ENCODE data around the gene ARHGEF37.
"Not testable (repeated sequence)": the region's sequence is repeated elsewhere in the genome, so short reads cannot be mapped to it uniquely, and the experiment has no call there.

Gene ARHGEF37

GRCh38 chr5:149552038-149552494 is 29.2 kb upstream of the ARHGEF37 start:
- H3K27me3 Mint-ChIP-seq, result no peaks in the 10 kb centered on the region
- peak overlapping the region; percentile 99 for H3K4me3 Mint-ChIP-seq
- peak overlapping the region; percentile 99 for H3K27ac Mint-ChIP-seq
- no peaks in the 10 kb centered on the region for H3K9me3 Mint-ChIP-seq
- H3K36me3 Mint-ChIP-seq (ENCODE audit: low read depth), result peaks cover 30% of the 10 kb centered on the region
- H3K4me1 Mint-ChIP-seq (ENCODE audit: low read depth), result peaks cover 29% of the 10 kb centered on the region

- Mint-ChIP-seq H3K4me1 (ENCODE audit: low read depth) (peaks cover 23% of the 10 kb centered on the region), H3K27me3 (no peaks in the 10 kb centered on the region), H3K9me3 (no peaks in the 10 kb centered on the region), H3K27ac (no peak overlapping the region), H3K4me3 (peak overlapping the region; percentile 10), H3K36me3 (ENCODE audit: low read depth) (peaks cover 24% of the 10 kb centered on the region)
These were observed 28.6 kb upstream of the ARHGEF37 start for GRCh38 chr5:149552553-149553160.

GRCh38 chr5:149559706-149560105 is 21.6 kb upstream of the ARHGEF37 start:
- Mint-ChIP-seq H3K27ac (no peak overlapping the region), H3K4me1 (ENCODE audit: low read depth) (peaks cover 23% of the 10 kb centered on the region), H3K4me3 (no peak overlapping the region), H3K27me3 (no peaks in the 10 kb centered on the region), H3K9me3 (no peaks in the 10 kb centered on the region), H3K36me3 (ENCODE audit: low read depth) (no peaks in the 10 kb centered on the region)

- H3K36me3 Mint-ChIP-seq (ENCODE audit: low read depth), result no peaks in the 10 kb centered on the region
- no peaks in the 10 kb centered on the region for H3K9me3 Mint-ChIP-seq
- H3K4me1 Mint-ChIP-seq (ENCODE audit: low read depth), result peaks cover 23% of the 10 kb centered on the region
- H3K4me3 Mint-ChIP-seq, result no peak overlapping the region
- no peaks in the 10 kb centered on the region for H3K27me3 Mint-ChIP-seq
- no peak overlapping the region for H3K27ac Mint-ChIP-seq
These were observed 19.4 kb upstream of the ARHGEF37 start for GRCh38 chr5:149561848-149562247.

- Mint-ChIP-seq H3K4me3 (no peak overlapping the region), H3K27me3 (no peaks in the 10 kb centered on the region), H3K36me3 (ENCODE audit: low read depth) (no peaks in the 10 kb centered on the region), H3K27ac (no peak overlapping the region), H3K4me1 (ENCODE audit: low read depth) (peaks cover 23% of the 10 kb centered on the region), H3K9me3 (no peaks in the 10 kb centered on the region)
These were observed 17.8 kb upstream of the ARHGEF37 start for GRCh38 chr5:149563466-149563865.

- not testable (repeated sequence) for H3K9me3 Mint-ChIP-seq; H3K27ac Mint-ChIP-seq; H3K4me3 Mint-ChIP-seq; H3K27me3 Mint-ChIP-seq; H3K36me3 Mint-ChIP-seq (ENCODE audit: low read depth)
- peaks cover 23% of the 10 kb centered on the region for H3K4me1 Mint-ChIP-seq (ENCODE audit: low read depth)
These were observed 16.7 kb upstream of the ARHGEF37 start for GRCh38 chr5:149564542-149565140.

GRCh38 chr5:149567226-149567625 is 14.1 kb upstream of the ARHGEF37 start:
- Mint-ChIP-seq H3K36me3 (ENCODE audit: low read depth) (no peaks in the 10 kb centered on the region), H3K27me3 (no peaks in the 10 kb centered on the region), H3K4me1 (ENCODE audit: low read depth) (peaks cover 11% of the 10 kb centered on the region), H3K27ac (no peak overlapping the region), H3K4me3 (no peak overlapping the region), H3K9me3 (no peaks in the 10 kb centered on the region)

GRCh38 chr5:149572170-149572569 is 9.1 kb upstream of the ARHGEF37 start:
- no peak overlapping the region for H3K4me3 Mint-ChIP-seq
- no peaks in the 10 kb centered on the region for H3K27me3 Mint-ChIP-seq
- no peaks in the 10 kb centered on the region for H3K9me3 Mint-ChIP-seq
- no peak overlapping the region for H3K27ac Mint-ChIP-seq
- peaks cover 11% of the 10 kb centered on the region for H3K4me1 Mint-ChIP-seq (ENCODE audit: low read depth)
- no peaks in the 10 kb centered on the region for H3K36me3 Mint-ChIP-seq (ENCODE audit: low read depth)

- no peak overlapping the region for H3K27ac Mint-ChIP-seq
- peaks cover 11% of the 10 kb centered on the region for H3K4me1 Mint-ChIP-seq (ENCODE audit: low read depth)
- H3K36me3 Mint-ChIP-seq (ENCODE audit: low read depth), result no peaks in the 10 kb centered on the region
- no peaks in the 10 kb centered on the region for H3K9me3 Mint-ChIP-seq
- no peak overlapping the region for H3K4me3 Mint-ChIP-seq
- no peaks in the 10 kb centered on the region for H3K27me3 Mint-ChIP-seq
These were observed 8.6 kb upstream of the ARHGEF37 start for GRCh38 chr5:149572576-149573231.

- H3K4me1 Mint-ChIP-seq (ENCODE audit: low read depth), result peaks cover 11% of the 10 kb centered on the region
- H3K27me3 Mint-ChIP-seq, result no peaks in the 10 kb centered on the region
- H3K27ac Mint-ChIP-seq, result no peak overlapping the region
- no peak overlapping the region for H3K4me3 Mint-ChIP-seq
- no peaks in the 10 kb centered on the region for H3K9me3 Mint-ChIP-seq
- no peaks in the 10 kb centered on the region for H3K36me3 Mint-ChIP-seq (ENCODE audit: low read depth)
These were observed 6.2 kb upstream of the ARHGEF37 start for GRCh38 chr5:149575131-149575530.

- Mint-ChIP-seq H3K9me3 (no peaks in the 10 kb centered on the region), H3K27ac (peak overlapping the region; percentile 63), H3K4me3 (no peak overlapping the region), H3K4me1 (ENCODE audit: low read depth) (peaks cover 15% of the 10 kb centered on the region), H3K27me3 (peaks cover 7% of the 10 kb centered on the region), H3K36me3 (ENCODE audit: low read depth) (no peaks in the 10 kb centered on the region)
These were observed 5.3 kb upstream of the ARHGEF37 start for GRCh38 chr5:149576021-149576420.

- no peaks in the 10 kb centered on the region for H3K36me3 Mint-ChIP-seq (ENCODE audit: low read depth)
- H3K9me3 Mint-ChIP-seq, result no peaks in the 10 kb centered on the region
- H3K27ac Mint-ChIP-seq, result no peak overlapping the region
- H3K4me3 Mint-ChIP-seq, result no peak overlapping the region
- H3K27me3 Mint-ChIP-seq, result peaks cover 15% of the 10 kb centered on the region
- H3K4me1 Mint-ChIP-seq (ENCODE audit: low read depth), result peaks cover 15% of the 10 kb centered on the region
These were observed 2.4 kb upstream of the ARHGEF37 start for GRCh38 chr5:149578896-149579295.

GRCh38 chr5:149580808-149581191 is 498 bp upstream of the ARHGEF37 start:
- H3K36me3 Mint-ChIP-seq (ENCODE audit: low read depth), result no peaks in the 10 kb centered on the region
- peak overlapping the region; percentile 70 for H3K4me3 Mint-ChIP-seq
- H3K4me1 Mint-ChIP-seq (ENCODE audit: low read depth), result peaks cover 14% of the 10 kb centered on the region
- H3K27ac Mint-ChIP-seq, result no peak overlapping the region
- peaks cover 16% of the 10 kb centered on the region for H3K27me3 Mint-ChIP-seq
- H3K9me3 Mint-ChIP-seq, result no peaks in the 10 kb centered on the region

GRCh38 chr5:149581931-149582768 is 852 bp downstream of the ARHGEF37 start:
- peaks cover 9% of the 10 kb centered on the region for H3K4me1 Mint-ChIP-seq (ENCODE audit: low read depth)
- H3K27me3 Mint-ChIP-seq, result peaks cover 19% of the 10 kb centered on the region
- peak overlapping the region; percentile 58 for H3K4me3 Mint-ChIP-seq
- H3K9me3 Mint-ChIP-seq, result no peaks in the 10 kb centered on the region
- H3K27ac Mint-ChIP-seq, result no peak overlapping the region
- H3K36me3 Mint-ChIP-seq (ENCODE audit: low read depth), result no peaks in the 10 kb centered on the region

- Mint-ChIP-seq H3K27ac (no peak overlapping the region), H3K4me3 (no peak overlapping the region), H3K27me3 (peaks cover 19% of the 10 kb centered on the region), H3K36me3 (ENCODE audit: low read depth) (no peaks in the 10 kb centered on the region), H3K9me3 (no peaks in the 10 kb centered on the region), H3K4me1 (ENCODE audit: low read depth) (peaks cover 10% of the 10 kb centered on the region)
These were observed 2.1 kb downstream of the ARHGEF37 start for GRCh38 chr5:149583394-149583793.
